ENCODE measurements around the gene CEP44.

Gene CEP44

GRCh38 chr4:174349156-174349555, 65.4 kb downstream of the CEP44 start:
- H3K79me2 ChIP-seq (ENCODE audit: insufficient read depth, low read length): no peaks in the 10 kb centered on the region
- ATAC-seq (ENCODE audit: insufficient read depth, low read depth) (no peak), DNase-seq (no peak)
- no peaks in the 10 kb centered on the region for H4K20me1 ChIP-seq (ENCODE audit: insufficient read depth, low read length)
- no peaks in the 10 kb centered on the region for H3K9me3 ChIP-seq (ENCODE audit: insufficient read depth, low read length, severe bottlenecking)
- H3K4me2 ChIP-seq (ENCODE audit: insufficient read depth, low read length): no peak overlapping the region
- no peak overlapping the region for H2AFZ ChIP-seq (ENCODE audit: low read depth, low read length)
- H3K36me3 ChIP-seq (ENCODE audit: insufficient read depth, low read length): no peaks in the 10 kb centered on the region
- no peak overlapping the region for H3K27ac ChIP-seq (ENCODE audit: low read length)
- no peaks in the 10 kb centered on the region for H3K27me3 ChIP-seq (ENCODE audit: insufficient read depth, low read length, poor library complexity)
- no peak overlapping the region for H3K4me3 ChIP-seq (ENCODE audit: low read depth in 1 of 2, low read length in 2 of 2)
- TF ChIP-seq CTCF (IDR thresholded peaks at IDR 0.05; ENCODE audit: borderline replicate concordance, extremely low read depth, low read length, poor library complexity, severe bottlenecking): no peak
- no peak for TF ChIP-seq EZH2 (IDR thresholded peaks at IDR 0.05; ENCODE audit: borderline replicate concordance, low read depth, low read length, severe bottlenecking)
- H3K9ac ChIP-seq (ENCODE audit: low read depth, low read length): no peak overlapping the region
- no peaks in the 10 kb centered on the region for H3K4me1 ChIP-seq (ENCODE audit: insufficient read depth, low read length)

- Histone ChIP-seq H2AFZ (ENCODE audit: low read depth, low read length) (no peak overlapping the region), H3K27ac (ENCODE audit: low read length) (no peak overlapping the region), H3K4me2 (ENCODE audit: insufficient read depth, low read length) (no peak overlapping the region), H3K4me3 (ENCODE audit: low read depth in 1 of 2, low read length in 2 of 2) (no peak overlapping the region), H3K9ac (ENCODE audit: low read depth, low read length) (no peak overlapping the region), H4K20me1 (ENCODE audit: insufficient read depth, low read length) (no peaks in the 10 kb centered on the region), H3K27me3 (ENCODE audit: insufficient read depth, low read length, poor library complexity) (no peaks in the 10 kb centered on the region), H3K79me2 (ENCODE audit: insufficient read depth, low read length) (no peaks in the 10 kb centered on the region), H3K36me3 (ENCODE audit: insufficient read depth, low read length) (no peaks in the 10 kb centered on the region), H3K9me3 (ENCODE audit: insufficient read depth, low read length, severe bottlenecking) (no peaks in the 10 kb centered on the region), H3K4me1 (ENCODE audit: insufficient read depth, low read length) (no peaks in the 10 kb centered on the region)
- DNase-seq (no peak), ATAC-seq (ENCODE audit: insufficient read depth, low read depth) (no peak)
- no peak for TF ChIP-seq EZH2 (IDR thresholded peaks at IDR 0.05; ENCODE audit: borderline replicate concordance, low read depth, low read length, severe bottlenecking)
- no peak for TF ChIP-seq CTCF (IDR thresholded peaks at IDR 0.05; ENCODE audit: borderline replicate concordance, extremely low read depth, low read length, poor library complexity, severe bottlenecking)
Observed at GRCh38 chr4:174352061-174352819, 68.5 kb downstream of the CEP44 start.

DNA sequence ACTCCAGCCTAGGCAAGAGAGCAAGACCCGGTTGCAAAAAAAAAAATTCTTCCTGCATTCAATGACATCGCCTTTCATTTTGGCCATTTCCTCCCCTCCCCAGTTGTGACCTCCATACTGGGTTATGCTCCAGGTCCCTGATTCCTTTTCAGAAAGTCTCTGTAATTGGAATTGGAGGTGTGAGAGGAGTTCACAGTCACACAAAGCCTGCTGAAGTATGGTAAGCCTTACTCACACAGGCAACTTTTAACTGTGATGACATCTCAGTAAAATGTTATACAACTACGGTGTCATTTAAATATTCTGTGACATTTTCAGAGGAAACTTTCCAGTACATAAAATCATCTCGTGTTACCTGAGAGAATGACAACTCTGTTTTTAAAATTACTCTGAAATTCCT, 73.6 kb downstream of the CEP44 start:
- TF ChIP-seq CTCF (IDR thresholded peaks at IDR 0.05; ENCODE audit: borderline replicate concordance, extremely low read depth, low read length, poor library complexity, severe bottlenecking): no peak
- no peak for TF ChIP-seq EZH2 (IDR thresholded peaks at IDR 0.05; ENCODE audit: borderline replicate concordance, low read depth, low read length, severe bottlenecking)
- no peak for DNase-seq
- no peaks in the 10 kb centered on the region for H3K79me2 ChIP-seq (ENCODE audit: insufficient read depth, low read length)

More for the DNA sequence above, 73.6 kb downstream of the CEP44 start:
- H3K9ac ChIP-seq (ENCODE audit: low read depth, low read length): no peak overlapping the region
- ATAC-seq (ENCODE audit: insufficient read depth, low read depth): no peak
- no peaks in the 10 kb centered on the region for H3K9me3 ChIP-seq (ENCODE audit: insufficient read depth, low read length, severe bottlenecking)
- H3K36me3 ChIP-seq (ENCODE audit: insufficient read depth, low read length): no peaks in the 10 kb centered on the region
- no peak overlapping the region for H3K27ac ChIP-seq (ENCODE audit: low read length)
- H2AFZ ChIP-seq (ENCODE audit: low read depth, low read length): no peak overlapping the region
- H3K4me3 ChIP-seq (ENCODE audit: low read depth in 1 of 2, low read length in 2 of 2): no peak overlapping the region
- no peaks in the 10 kb centered on the region for H3K4me1 ChIP-seq (ENCODE audit: insufficient read depth, low read length)
- H3K4me2 ChIP-seq (ENCODE audit: insufficient read depth, low read length): no peak overlapping the region
- H4K20me1 ChIP-seq (ENCODE audit: insufficient read depth, low read length): no peaks in the 10 kb centered on the region
- H3K27me3 ChIP-seq (ENCODE audit: insufficient read depth, low read length, poor library complexity): no peaks in the 10 kb centered on the region

Measured in DND-41 (cell line).